Activated T-cell treated with anti-CD3 and anti-CD28 coated beads, Interleukin-2, amount 50 U/mL, for 1 hour (primary cell): ENCODE results near the gene PRKN.

Source experiments
- DNase-seq: peaks from one replicate; pipeline ENCODE4 v3.0.0-alpha.2; 2020

The PRKN gene

GRCh38 chr6:161389756-161390155 is 1337.8 kb downstream of the PRKN start:
- DNase-seq: no peak

DNA sequence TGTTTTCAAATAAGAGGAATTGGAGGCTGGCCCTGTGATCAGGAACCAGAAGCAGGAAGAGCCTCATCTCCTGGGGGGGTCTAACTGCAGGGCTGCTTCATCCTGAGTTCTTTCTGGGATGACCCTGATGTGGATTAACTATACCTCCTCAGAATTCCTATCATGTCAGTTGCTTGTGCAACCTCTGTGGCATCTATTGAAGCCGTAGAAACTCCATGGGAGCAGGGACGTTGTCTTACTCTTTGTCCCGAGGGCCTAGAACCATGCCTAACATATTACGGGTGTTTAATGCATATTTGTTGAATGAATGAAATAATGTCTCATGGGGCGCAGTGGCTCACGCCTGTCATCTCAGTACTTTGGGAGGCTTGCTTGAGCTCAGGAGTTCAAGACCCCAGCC is 1343.6 kb downstream of the PRKN start:
- DNase-seq: no peak

- no peak for DNase-seq
Observed at GRCh38 chr6:161379834-161380582, 1347.6 kb downstream of the PRKN start.

DNA sequence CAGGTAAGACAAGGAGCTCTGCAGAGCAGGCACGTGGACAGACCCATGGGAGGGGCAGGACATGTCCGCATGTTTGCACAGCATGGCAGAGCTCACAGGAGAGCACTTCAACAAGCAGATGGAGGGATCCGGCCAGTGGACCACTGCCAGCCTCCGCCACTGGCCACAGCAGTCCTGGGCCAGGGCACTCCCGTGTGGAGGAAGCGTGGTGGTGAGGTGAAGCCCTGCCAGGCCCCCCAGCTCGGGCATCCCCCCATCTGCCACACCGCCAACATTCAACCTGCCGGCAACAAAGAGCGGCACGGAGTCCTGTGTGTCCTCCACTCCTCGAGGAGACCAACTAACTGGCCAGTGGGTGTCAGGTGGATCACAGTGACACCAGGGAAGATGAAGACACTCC is 1349.5 kb downstream of the PRKN start:
- DNase-seq: no peak

DNA sequence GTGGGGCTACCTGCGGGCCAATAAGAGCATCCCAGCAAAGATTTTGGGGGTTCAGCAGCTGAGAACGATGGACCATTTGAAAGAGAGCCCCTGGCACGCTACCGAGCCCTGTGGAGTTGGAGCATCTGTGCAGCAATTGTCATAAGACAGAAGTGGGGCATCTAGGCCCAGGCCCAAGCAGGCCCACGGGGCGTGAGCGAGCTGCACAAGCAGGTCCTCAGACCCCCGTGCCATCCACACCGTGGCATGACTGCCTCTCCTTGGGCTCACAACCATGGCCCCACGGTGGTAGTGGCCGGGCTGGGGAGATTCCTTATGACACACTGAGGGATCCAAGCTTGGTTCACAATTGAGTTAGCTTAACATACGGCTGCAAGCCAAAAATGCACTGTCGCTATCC is 1350.5 kb downstream of the PRKN start:
- DNase-seq: no peak

- DNase-seq: no peak
Observed at GRCh38 chr6:161376367-161376766, 1351.2 kb downstream of the PRKN start.

- no peak for DNase-seq
Observed at GRCh38 chr6:161374971-161375873, 1352.3 kb downstream of the PRKN start.

GRCh38 chr6:161373905-161374451 is 1353.6 kb downstream of the PRKN start:
- peak; percentile 69 for DNase-seq

DNA sequence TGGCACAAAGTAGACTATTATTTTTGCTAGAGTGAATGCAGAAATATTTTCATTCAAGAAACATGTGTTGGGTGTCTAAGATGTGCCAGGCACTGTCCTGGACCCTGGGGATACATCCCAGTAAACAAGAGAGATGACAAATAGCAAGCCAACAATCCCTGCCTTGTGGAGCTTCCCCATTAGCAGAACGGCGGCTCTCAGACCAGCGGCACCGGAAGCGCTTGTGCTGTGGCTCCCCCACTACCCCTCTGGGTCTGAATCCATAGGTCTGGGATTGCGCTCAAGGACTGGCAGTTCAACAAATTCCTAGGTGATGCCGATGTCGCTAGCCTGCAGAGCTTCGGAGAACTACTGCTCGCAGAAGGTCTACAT is 1355.2 kb downstream of the PRKN start:
- DNase-seq: no peak

GRCh38 chr6:161370880-161371279 is 1356.7 kb downstream of the PRKN start:
- DNase-seq: peak; percentile 69

DNA sequence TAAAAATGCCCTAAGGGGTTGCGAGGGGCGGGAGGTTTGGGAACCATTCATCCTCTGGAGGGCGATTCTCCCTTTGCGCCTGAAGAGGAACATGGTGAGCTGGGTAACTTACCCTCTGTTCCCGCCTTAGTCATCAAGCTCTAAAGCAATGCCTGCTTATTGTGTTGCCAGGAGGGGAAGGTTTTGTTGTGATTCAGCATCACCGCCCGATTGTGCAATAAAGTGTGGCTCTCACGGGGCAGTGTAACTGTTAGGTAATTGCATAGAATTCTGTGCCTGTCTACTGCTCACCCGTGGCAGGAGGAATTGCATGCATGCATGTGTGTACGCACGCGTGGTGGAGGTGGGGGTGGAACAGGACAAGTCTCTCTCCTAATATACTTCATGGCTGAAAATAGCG is 1358.2 kb downstream of the PRKN start:
- no peak for DNase-seq

- DNase-seq: no peak
Observed at GRCh38 chr6:161368514-161368913, 1359.1 kb downstream of the PRKN start.

DNA sequence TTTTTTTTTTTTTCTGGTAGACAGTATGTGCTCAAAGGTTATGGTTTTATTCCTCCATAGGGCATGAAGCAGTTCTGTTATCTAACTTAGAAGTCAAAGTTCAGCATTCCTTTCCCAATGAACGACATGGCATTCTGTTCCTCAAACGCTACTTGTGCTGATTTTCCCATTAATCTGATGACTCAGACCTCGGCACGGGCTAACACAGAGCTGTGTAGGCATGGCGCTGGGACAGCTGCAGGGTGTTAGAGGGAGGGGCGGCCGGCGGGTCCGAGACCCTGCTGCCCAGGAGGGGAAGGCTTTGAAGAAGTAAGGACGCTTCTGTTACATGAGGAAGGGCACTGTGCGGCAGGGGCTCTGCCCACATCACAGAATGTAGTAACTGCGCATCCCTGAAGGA is 1360.1 kb downstream of the PRKN start:
- no peak for DNase-seq

DNA sequence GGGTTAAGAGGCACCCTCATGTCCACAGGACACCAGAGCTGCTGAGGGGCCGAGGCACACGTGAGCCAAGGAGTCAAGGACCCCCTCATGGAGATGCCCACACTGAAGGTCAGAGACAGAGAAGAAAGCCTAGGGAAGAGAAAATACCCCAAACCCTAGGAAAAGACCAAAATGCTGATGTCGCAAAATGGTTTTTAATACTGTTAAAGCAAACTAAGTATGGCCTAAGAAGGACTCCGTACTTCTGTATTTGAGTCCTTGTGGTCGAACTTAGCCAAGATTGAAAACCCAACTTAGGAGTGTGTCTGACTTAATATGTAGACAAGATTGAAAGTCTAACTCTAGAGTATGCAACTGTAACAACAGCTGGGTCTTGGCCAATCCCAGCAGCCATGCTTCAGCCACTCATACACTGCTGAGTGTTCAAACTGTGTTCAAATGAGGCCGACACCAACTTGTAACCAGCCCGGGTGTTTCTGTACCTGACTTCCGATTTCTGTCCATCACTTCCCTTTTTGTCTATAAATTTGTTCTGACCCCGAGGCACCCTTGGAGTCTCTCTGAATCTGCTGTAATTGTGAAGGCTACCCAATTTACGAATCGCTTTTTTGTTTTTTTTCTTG is 1361.2 kb downstream of the PRKN start:
- no peak for DNase-seq

GRCh38 chr6:161365633-161366032 is 1361.9 kb downstream of the PRKN start:
- DNase-seq: no peak

DNA sequence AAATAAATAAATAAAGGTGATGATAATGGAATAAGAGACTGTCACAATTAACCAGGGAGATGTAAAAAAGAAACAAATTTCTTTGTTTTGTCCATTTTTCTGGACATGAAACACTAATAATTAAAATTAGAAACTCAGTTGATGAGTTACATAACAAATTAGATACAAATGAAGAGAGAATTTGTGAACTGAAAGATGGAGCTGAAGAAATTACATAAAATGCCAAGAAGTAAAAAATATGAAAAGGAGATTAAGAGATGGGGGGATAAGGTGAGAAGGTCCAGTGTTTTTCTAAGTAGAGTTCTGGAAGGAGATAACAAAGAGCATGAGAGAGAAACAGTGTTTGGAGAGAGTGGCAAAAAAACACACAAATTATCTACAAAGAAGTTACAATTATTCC is 1364.3 kb downstream of the PRKN start:
- no peak for DNase-seq

GRCh38 chr6:161362266-161362665 is 1365.3 kb downstream of the PRKN start:
- no peak for DNase-seq

DNA sequence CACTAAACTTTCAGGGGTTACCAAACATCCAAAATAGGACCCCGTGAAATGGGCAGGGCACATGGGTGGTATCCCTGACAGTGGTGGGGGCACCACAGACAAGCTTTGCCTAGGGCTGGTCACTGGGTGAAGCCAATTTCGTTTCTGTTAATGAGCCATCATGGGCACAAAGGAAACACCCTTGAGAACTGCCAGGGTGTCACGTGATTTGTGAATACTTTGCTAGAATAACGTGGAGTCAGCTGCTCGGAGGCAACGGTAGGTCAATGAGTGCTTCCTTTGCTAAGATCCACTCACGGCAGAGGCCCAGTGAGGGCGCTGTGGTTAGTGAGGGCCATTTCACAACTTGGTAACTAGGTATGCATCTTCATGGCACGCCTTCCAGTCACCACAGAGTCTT is 1366.0 kb downstream of the PRKN start:
- DNase-seq: no peak

DNA sequence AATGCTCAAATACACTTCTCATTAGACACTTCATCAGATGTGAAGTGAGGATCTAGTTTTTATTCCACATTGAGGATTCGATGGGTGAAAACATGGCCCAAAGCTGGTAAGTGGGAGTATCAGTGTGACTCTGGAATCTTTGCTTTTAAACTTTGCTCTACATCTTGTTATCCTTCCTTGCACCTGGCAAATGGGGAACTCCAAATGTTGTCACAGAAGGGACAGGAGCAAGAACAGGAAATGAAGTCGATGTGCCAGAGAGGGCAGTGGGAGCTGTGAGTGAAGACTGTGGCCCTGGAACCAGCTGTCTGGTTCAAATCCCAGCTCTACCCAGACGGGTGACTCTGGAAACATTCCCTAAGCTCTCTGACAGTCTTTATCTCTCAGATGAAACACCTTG is 1367.0 kb downstream of the PRKN start:
- DNase-seq: no peak

- no peak for DNase-seq
Observed at GRCh38 chr6:161359618-161359945, 1368.0 kb downstream of the PRKN start.

- no peak for DNase-seq
Observed at GRCh38 chr6:161356167-161356854, 1371.3 kb downstream of the PRKN start.

DNA sequence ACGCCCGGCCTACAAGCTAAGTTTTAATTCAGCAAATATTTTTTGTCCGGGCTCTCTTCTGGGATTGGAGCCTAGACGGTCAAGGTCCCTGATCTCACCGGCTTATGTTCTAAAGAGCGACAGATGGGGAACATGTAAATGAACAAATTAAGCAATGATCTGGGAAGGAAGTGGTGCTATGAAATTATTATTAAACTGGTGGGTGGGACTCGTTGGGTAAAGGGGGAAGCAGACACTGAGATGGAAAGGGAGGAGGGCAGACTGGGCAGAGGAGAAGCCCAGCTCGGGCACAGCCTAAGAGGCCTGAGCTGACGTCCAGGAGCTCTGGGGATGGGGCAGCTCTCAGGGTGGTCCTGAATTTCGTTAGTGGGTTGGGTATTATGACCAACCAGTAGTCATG is 1371.9 kb downstream of the PRKN start:
- DNase-seq: no peak

- DNase-seq: no peak
Observed at GRCh38 chr6:161354956-161355355, 1372.6 kb downstream of the PRKN start.
